Smooth muscle cell (in vitro differentiated cells): Measurements from ENCODE around the gene SCG3. TPM values are rescaled to one million over a fixed set of nuclear protein-coding genes. Genes with fewer than 3 reads are reported as not detected.
"Not testable (repeated sequence)": the region's sequence is repeated elsewhere in the genome, so short reads cannot be mapped to it uniquely, and the experiment has no call there.

Source experiments
- DNase-seq: peaks from one replicate; lab custom pipeline; 2025; ENCODE audit not compliant: unreplicated experiment; lab: John Stamatoyannopoulos, UW
- H2AFZ ChIP-seq: fragments of 200-600 bp; sonication (generic); 2 replicates; pipeline ENCODE4 v1.6.0; 2016; ENCODE audit warnings: antibody characterized with exemption, low read depth, mild to moderate bottlenecking
- H3F3A ChIP-seq: fragments of 200-600 bp; sonication (generic); 2 replicates; pipeline ENCODE4 v1.6.0; 2017; ENCODE audit warnings: antibody characterized with exemption, low read depth
- H3K27ac ChIP-seq: fragments of 200-600 bp; sonication (generic); 2 replicates; pipeline ENCODE4 v1.5.1; 2016; ENCODE audit warnings: low read depth, mild to moderate bottlenecking
- H3K27me3 ChIP-seq: fragments of 200-600 bp; sonication (generic); 2 replicates; pipeline ENCODE4 v1.6.1; 2016; ENCODE audit warnings: low read depth, mild to moderate bottlenecking
- H3K36me3 ChIP-seq: fragments of 200-600 bp; sonication (generic); 2 replicates; pipeline ENCODE4 v1.5.1; 2016; ENCODE audit warnings: low read depth
- H3K4me1 ChIP-seq: fragments of 200-600 bp; sonication (generic); 2 replicates; pipeline ENCODE4 v1.5.1; 2016; ENCODE audit warnings: low read depth
- H3K4me2 ChIP-seq: fragments of 200-600 bp; sonication (generic); 2 replicates; pipeline ENCODE4 v1.6.0; 2016; ENCODE audit warnings: mild to moderate bottlenecking
- H3K4me3 ChIP-seq: fragments of 200-600 bp; sonication (generic); 2 replicates; pipeline ENCODE4 v1.5.1; 2016; ENCODE audit warnings: mild to moderate bottlenecking
- H3K79me2 ChIP-seq: fragments of 200-600 bp; sonication (generic); 2 replicates; pipeline ENCODE4 v1.6.0; 2016; ENCODE audit warnings: low read depth, mild to moderate bottlenecking
- H3K9ac ChIP-seq: fragments of 200-600 bp; sonication (generic); 2 replicates; pipeline ENCODE4 v1.6.0; 2016; ENCODE audit warnings: low read depth
- H3K9me3 ChIP-seq: fragments of 200-600 bp; sonication (generic); replicated peaks from 2 replicates; pipeline ENCODE4 v1.5.1; 2016; ENCODE audit warnings: low read depth
- H4K20me1 ChIP-seq: fragments of 200-600 bp; sonication (generic); 2 replicates; pipeline ENCODE4 v1.6.0; 2016; ENCODE audit warnings: low read depth
- WGBS: methylation state at CpG from one replicate; pipeline ENCODE4 v1.1.7; 2016; ENCODE audit warnings: low lambda C conversion rate; 5-methylcytosine and 5-hydroxymethylcytosine counted together
- polyA plus RNA-seq: library from polyadenylated mRNA; unstranded; fragments of >200 nt; fragmentation: Nextera tagmentation; extraction: Ambion mirVana; gene quantifications from 2 replicates; pipeline ENCODE4 v1.2.1, GENCODE V29; 2016
- total RNA-seq: library from RNA; depleted of rRNA; stranded (reverse); fragments of >200 nt; gene quantifications from 2 replicates; pipeline ENCODE4 v1.2.3, GENCODE V29; 2014
- TF ChIP-seq, protein P1 (sequence below): fragments of 200-600 bp; sonication (generic); IDR thresholded peaks from 2 replicates; pipeline ENCODE4 v1.5.1; 2017; ENCODE audit warnings: borderline replicate concordance, mild to moderate bottlenecking, antibody characterized with exemption; ENCODE audit not compliant: insufficient read depth, poor library complexity, severe bottlenecking

SCG3 gene
- total and polyA plus RNA-seq, 2 experiments from 2014 or later, result not detected

DNA sequence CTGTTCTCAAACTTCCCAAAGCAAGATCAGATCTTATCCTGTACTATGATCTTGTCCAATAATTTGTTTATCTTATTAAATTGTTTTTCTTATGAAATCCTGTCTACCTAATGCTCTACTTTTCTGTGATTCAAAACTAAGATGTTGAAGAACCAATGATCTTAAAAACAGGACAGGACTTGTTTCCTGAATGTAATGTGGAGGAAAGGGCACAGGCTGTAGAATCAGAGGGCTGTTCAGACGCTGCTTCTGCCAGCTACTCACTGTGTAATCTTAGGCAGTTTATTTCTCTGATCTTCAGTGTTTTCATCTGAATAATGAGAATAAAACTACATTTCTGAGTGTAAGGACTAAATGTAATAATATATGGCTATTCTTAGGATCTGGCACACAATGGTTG is 38.6 kb upstream of the SCG3 start:
- H3K9ac ChIP-seq, result no peak overlapping the region
- H3K79me2 ChIP-seq, result no peaks in the 10 kb centered on the region
- H3K27me3 ChIP-seq, result no peaks in the 10 kb centered on the region
- H3K4me2 ChIP-seq, result no peak overlapping the region
- H3K9me3 ChIP-seq, result no peaks in the 10 kb centered on the region
- no peak overlapping the region for H3K27ac ChIP-seq
- no peak overlapping the region for H3K4me3 ChIP-seq
- TF ChIP-seq, protein P1, sequence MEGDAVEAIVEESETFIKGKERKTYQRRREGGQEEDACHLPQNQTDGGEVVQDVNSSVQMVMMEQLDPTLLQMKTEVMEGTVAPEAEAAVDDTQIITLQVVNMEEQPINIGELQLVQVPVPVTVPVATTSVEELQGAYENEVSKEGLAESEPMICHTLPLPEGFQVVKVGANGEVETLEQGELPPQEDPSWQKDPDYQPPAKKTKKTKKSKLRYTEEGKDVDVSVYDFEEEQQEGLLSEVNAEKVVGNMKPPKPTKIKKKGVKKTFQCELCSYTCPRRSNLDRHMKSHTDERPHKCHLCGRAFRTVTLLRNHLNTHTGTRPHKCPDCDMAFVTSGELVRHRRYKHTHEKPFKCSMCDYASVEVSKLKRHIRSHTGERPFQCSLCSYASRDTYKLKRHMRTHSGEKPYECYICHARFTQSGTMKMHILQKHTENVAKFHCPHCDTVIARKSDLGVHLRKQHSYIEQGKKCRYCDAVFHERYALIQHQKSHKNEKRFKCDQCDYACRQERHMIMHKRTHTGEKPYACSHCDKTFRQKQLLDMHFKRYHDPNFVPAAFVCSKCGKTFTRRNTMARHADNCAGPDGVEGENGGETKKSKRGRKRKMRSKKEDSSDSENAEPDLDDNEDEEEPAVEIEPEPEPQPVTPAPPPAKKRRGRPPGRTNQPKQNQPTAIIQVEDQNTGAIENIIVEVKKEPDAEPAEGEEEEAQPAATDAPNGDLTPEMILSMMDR, result no peak
- H3K36me3 ChIP-seq, result no peaks in the 10 kb centered on the region
- WGBS, result 81% methylated on average over 1 of the region's 1 CpG
- H3K4me1 ChIP-seq, result no peaks in the 10 kb centered on the region
- no peaks in the 10 kb centered on the region for H3F3A ChIP-seq
- DNase-seq, result no peak
- no peak overlapping the region for H2AFZ ChIP-seq
- no peaks in the 10 kb centered on the region for H4K20me1 ChIP-seq

DNA sequence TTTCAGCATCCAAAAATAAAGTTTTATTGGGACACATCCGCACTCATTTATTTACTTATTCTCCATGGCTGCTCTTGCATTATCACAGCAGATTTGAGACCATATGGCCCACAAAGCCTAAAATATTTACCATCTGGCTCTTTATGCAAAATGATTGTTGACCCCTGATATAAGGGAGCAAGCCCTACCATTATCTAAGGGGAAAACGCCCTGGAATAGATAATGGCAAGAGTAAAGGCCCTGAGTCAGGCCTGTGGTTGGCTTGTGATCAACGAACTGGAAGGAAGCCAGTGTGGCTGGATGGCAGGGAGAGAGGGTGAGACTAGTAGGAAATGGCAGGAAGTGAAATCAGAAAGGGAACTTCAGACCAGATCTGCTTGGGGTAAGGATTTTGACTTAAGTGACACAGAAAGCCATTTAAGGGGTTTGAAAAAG is 34.2 kb upstream of the SCG3 start:
- DNase-seq, result no peak
- Histone ChIP-seq H3K27me3 (no peaks in the 10 kb centered on the region), H3F3A (no peaks in the 10 kb centered on the region), H3K36me3 (no peaks in the 10 kb centered on the region), H3K4me3 (no peak overlapping the region), H3K79me2 (no peaks in the 10 kb centered on the region), H3K9me3 (no peaks in the 10 kb centered on the region), H4K20me1 (no peaks in the 10 kb centered on the region), H3K4me2 (no peak overlapping the region), H2AFZ (no peak overlapping the region), H3K27ac (no peak overlapping the region), H3K9ac (no peak overlapping the region), H3K4me1 (no peaks in the 10 kb centered on the region)
- TF ChIP-seq, protein P1, result no peak
- WGBS, result 45% methylated on average over 3 of the region's 3 CpGs

DNA sequence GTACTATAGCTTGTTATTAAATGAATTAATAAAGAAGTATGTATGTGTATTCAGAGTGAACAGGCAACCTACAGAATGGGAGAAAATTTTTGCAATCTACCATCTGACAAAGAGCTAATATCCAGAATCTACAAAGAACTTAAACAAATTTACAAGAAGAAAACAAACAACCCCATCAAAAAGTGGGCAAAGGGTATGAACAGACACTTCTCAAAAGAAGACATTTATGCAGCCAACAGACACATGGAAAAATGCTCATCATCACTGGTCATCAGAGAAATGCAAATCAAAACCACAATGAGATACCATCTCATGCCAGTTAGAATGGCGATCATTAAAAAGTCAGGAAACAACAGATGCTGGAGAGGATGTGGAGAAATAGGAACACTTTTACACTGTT is 33.2 kb upstream of the SCG3 start:
- not testable (repeated sequence) for H3K4me1 ChIP-seq, H4K20me1 ChIP-seq, H3K79me2 ChIP-seq, H2AFZ ChIP-seq, H3K4me3 ChIP-seq, H3K4me2 ChIP-seq, H3K36me3 ChIP-seq, H3K27me3 ChIP-seq, H3K9ac ChIP-seq, H3F3A ChIP-seq, DNase-seq, H3K27ac ChIP-seq, H3K9me3 ChIP-seq
- 90% methylated on average over 1 of the region's 1 CpG for WGBS

DNA sequence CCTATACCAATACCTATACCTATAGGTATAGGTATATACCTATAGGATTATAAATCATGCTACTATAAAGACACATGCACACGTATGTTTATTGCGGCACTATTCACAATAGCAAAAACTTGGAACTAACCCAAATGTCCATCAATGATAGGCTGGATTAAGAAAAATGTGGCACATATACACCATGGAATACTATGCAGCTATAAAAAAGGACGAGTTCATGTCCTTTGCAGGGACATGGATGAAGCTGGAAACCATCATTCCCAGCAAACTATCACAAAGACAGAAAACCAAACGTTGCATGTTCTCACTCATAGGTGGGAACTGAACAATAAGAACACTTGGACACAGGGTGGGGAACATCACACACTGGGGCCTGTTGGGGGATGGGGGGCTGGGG is 32.7 kb upstream of the SCG3 start:
- H3K4me1 ChIP-seq, H3K4me2 ChIP-seq, H3K79me2 ChIP-seq, H3K9me3 ChIP-seq, H3K27ac ChIP-seq, H2AFZ ChIP-seq, H3K27me3 ChIP-seq, H3K36me3 ChIP-seq, H4K20me1 ChIP-seq, H3K9ac ChIP-seq, H3K4me3 ChIP-seq, H3F3A ChIP-seq, DNase-seq: not testable (repeated sequence)
- 85% methylated on average over 4 of the region's 4 CpGs for WGBS
